HG02642 (cell line): ENCODE data around the gene CATSPER1.
A peak's percentile ranks its signal among the peaks of the same experiment; 100 is the strongest.

Experiments used
- ATAC-seq: cut with Tn5 transposase; IDR thresholded peaks from one replicate; pipeline ENCODE4 v1.9.1; 2021; ENCODE audit warnings: mild to moderate bottlenecking; ENCODE audit not compliant: unreplicated experiment, poor library complexity

Gene CATSPER1

GRCh38 chr11:66026017-66026529 lies at the start of gene CATSPER1:
CATSPER1 (minus strand) TSS chr11:66026479; CDS start chr11:66026379, 100 bp downstream.
- no peak for ATAC-seq

GRCh38 chr11:66075273-66075672 lies 49.0 kb upstream of the CATSPER1 start:
- no peak for ATAC-seq

GRCh38 chr11:66073669-66074068 lies 47.4 kb upstream of the CATSPER1 start:
- no peak for ATAC-seq

- no peak for ATAC-seq
Measured at GRCh38 chr11:66072518-66072917, 46.2 kb upstream of the CATSPER1 start.

GRCh38 chr11:66072081-66072480 lies 45.8 kb upstream of the CATSPER1 start:
- ATAC-seq, result no peak

GRCh38 chr11:66071381-66071801 lies 45.1 kb upstream of the CATSPER1 start:
- no peak for ATAC-seq

GRCh38 chr11:66070604-66071380 lies 44.5 kb upstream of the CATSPER1 start:
- ATAC-seq, result peak; percentile 18

GRCh38 chr11:66069715-66070603 lies 43.7 kb upstream of the CATSPER1 start, which contains the start of gene PACS1:
PACS1 (plus strand) TSS chr11:66070272; CDS start chr11:66070487, 215 bp downstream.
- peak; percentile 48 for ATAC-seq

GRCh38 chr11:66068923-66069714 lies 42.8 kb upstream of the CATSPER1 start:
- ATAC-seq, result peak; percentile 23

GRCh38 chr11:66068154-66068821 lies 42.0 kb upstream of the CATSPER1 start:
- ATAC-seq, result no peak

- ATAC-seq, result no peak
Measured at GRCh38 chr11:66067640-66068039, 41.4 kb upstream of the CATSPER1 start.

- no peak for ATAC-seq
Measured at GRCh38 chr11:66066751-66067150, 40.5 kb upstream of the CATSPER1 start.

- no peak for ATAC-seq
Measured at GRCh38 chr11:66064571-66064970, 38.3 kb upstream of the CATSPER1 start.

- no peak for ATAC-seq
Measured at GRCh38 chr11:66063900-66064299, 37.6 kb upstream of the CATSPER1 start.

GRCh38 chr11:66062408-66062807 lies 36.1 kb upstream of the CATSPER1 start:
- ATAC-seq, result no peak

GRCh38 chr11:66061268-66061667 lies 35.0 kb upstream of the CATSPER1 start:
- ATAC-seq, result no peak

- no peak for ATAC-seq
Measured at GRCh38 chr11:66059966-66060680, 33.8 kb upstream of the CATSPER1 start.

- no peak for ATAC-seq
Measured at GRCh38 chr11:66056501-66056900, 30.2 kb upstream of the CATSPER1 start.

- ATAC-seq, result no peak
Measured at GRCh38 chr11:66055021-66055420, 28.7 kb upstream of the CATSPER1 start.
